WTC11 (cell line): ENCODE data around the gene LYRM9. TPM values are rescaled to one million over a fixed set of nuclear protein-coding genes. Genes with fewer than 3 reads are reported as not detected.

Experiments
- ATAC-seq: fragments of 200-7000 bp; cut with Tn5 transposase; 2 replicates; pipeline ENCODE4 v1.10.0; 2021; ENCODE audit warnings: mild to moderate bottlenecking, moderate library complexity
- CTCF ChIA-PET: fragments of 300-600 bp; sonication (Branson Sonifier 250); formaldehyde crosslinking; loops from one replicate; lab custom pipeline; 2021; ENCODE audit warnings: antibody characterized with exemption; lab: Charles Lee
- POLR2A ChIA-PET: fragments of 350-600 bp; sonication (Branson Sonifier 250); formaldehyde crosslinking; loops from one replicate; lab custom pipeline; 2021; ENCODE audit warnings: antibody characterized with exemption; lab: Charles Lee
- DNase-seq: peaks from one replicate; pipeline ENCODE4 v3.0.0; 2021; ENCODE audit warnings: low spot score
- H3K27ac Mint-ChIP-seq: 2 replicates; pipeline ENCODE4 v1.8.0; 2021; ENCODE audit warnings: mixed read lengths
- H3K27me3 Mint-ChIP-seq: 2 replicates; pipeline ENCODE4 v1.8.0; 2021; ENCODE audit warnings: low read depth, mild to moderate bottlenecking, moderate library complexity, mixed read lengths
- H3K36me3 Mint-ChIP-seq: 2 replicates; pipeline ENCODE4 v1.8.0; 2021; ENCODE audit warnings: mixed read lengths
- H3K4me1 Mint-ChIP-seq: 2 replicates; pipeline ENCODE4 v1.8.0; 2022; ENCODE audit warnings: mixed read lengths
- H3K4me3 Mint-ChIP-seq: 2 replicates; pipeline ENCODE4 v1.8.0; 2021; ENCODE audit warnings: mild to moderate bottlenecking, moderate library complexity, mixed read lengths
- H3K9me3 Mint-ChIP-seq: 2 replicates; pipeline ENCODE4 v1.8.0; 2021; ENCODE audit warnings: mixed read lengths
- CBFB ChIP-seq: sonication (generic); formaldehyde crosslinking; IDR thresholded peaks from 2 replicates; pipeline ENCODE4 v1.8.1; 2022; ENCODE audit warnings: mild to moderate bottlenecking, low read depth, missing genetic modification reagents
- GABPB1 ChIP-seq: sonication (generic); formaldehyde crosslinking; IDR thresholded peaks from 2 replicates; pipeline ENCODE4 v1.8.1; 2023; ENCODE audit warnings: mild to moderate bottlenecking, missing genetic modification reagents
- JAZF1 ChIP-seq: fragments of 250-450 bp; sonication (Bioruptor Pico); IDR thresholded peaks from 2 replicates; pipeline ENCODE4 v1.9.0; 2021; ENCODE audit warnings: moderate library complexity, mild to moderate bottlenecking, inconsistent platforms
- KAT7 ChIP-seq: sonication (generic); formaldehyde crosslinking; IDR thresholded peaks from 2 replicates; pipeline ENCODE4 v1.8.1; 2023; ENCODE audit warnings: missing genetic modification reagents, mild to moderate bottlenecking, borderline replicate concordance
- NFE2L1 ChIP-seq: sonication (generic); formaldehyde crosslinking; IDR thresholded peaks from 2 replicates; pipeline ENCODE4 v1.8.1; 2023; ENCODE audit warnings: missing genetic modification reagents
- OVOL2 ChIP-seq: fragments of 250-450 bp; sonication (Bioruptor Pico); IDR thresholded peaks from 2 replicates; pipeline ENCODE4 v1.9.0; 2021; ENCODE audit warnings: mild to moderate bottlenecking, borderline replicate concordance
- RORB ChIP-seq: fragments of 250-450 bp; sonication (Bioruptor Pico); IDR thresholded peaks from 2 replicates; pipeline ENCODE4 v1.9.0; 2021; ENCODE audit warnings: mild to moderate bottlenecking
- SMAD3 ChIP-seq: sonication (generic); formaldehyde crosslinking; IDR thresholded peaks from 2 replicates; pipeline ENCODE4 v1.8.0; 2022; ENCODE audit warnings: missing genetic modification reagents, mild to moderate bottlenecking, borderline replicate concordance
- SOX15 ChIP-seq: fragments of 250-450 bp; sonication (Bioruptor Pico); IDR thresholded peaks from 2 replicates; pipeline ENCODE4 v1.9.0; 2021; ENCODE audit warnings: mild to moderate bottlenecking
- ZNF121 ChIP-seq: sonication (generic); formaldehyde crosslinking; IDR thresholded peaks from 2 replicates; pipeline ENCODE4 v1.8.0; 2023; ENCODE audit warnings: missing genetic modification reagents
- ZNF423 ChIP-seq: fragments of 250-450 bp; sonication (Bioruptor Pico); IDR thresholded peaks from 2 replicates; pipeline ENCODE4 v2.1.2; 2022; ENCODE audit warnings: mild to moderate bottlenecking, moderate library complexity
- total RNA-seq: library from RNA; stranded (reverse); gene quantifications from 3 replicates; pipeline ENCODE4 v1.2.3, GENCODE V29; 2021
- TF ChIP-seq, protein P1 (sequence below): fragments of 250-450 bp; sonication (Bioruptor Pico); IDR thresholded peaks from 2 replicates; pipeline ENCODE4 v1.9.0; 2021; ENCODE audit warnings: mild to moderate bottlenecking
- TF ChIP-seq, protein P2 (sequence below): sonication (generic); formaldehyde crosslinking; conservative IDR thresholded peaks from 2 replicates; pipeline ENCODE4 v1.8.1; 2022; ENCODE audit warnings: mild to moderate bottlenecking, missing genetic modification reagents
- TF ChIP-seq, protein P3 (sequence below): sonication (generic); formaldehyde crosslinking; IDR thresholded peaks from 2 replicates; pipeline ENCODE4 v1.8.1; 2022; ENCODE audit warnings: mild to moderate bottlenecking, moderate library complexity, missing genetic modification reagents
- TF ChIP-seq, protein P4 (sequence below): fragments of 200-600 bp; IDR thresholded peaks from 2 replicates; pipeline ENCODE4 v1.8.0; 2022; ENCODE audit warnings: antibody characterized with exemption
- TF ChIP-seq, protein P5 (sequence below): sonication (generic); formaldehyde crosslinking; IDR thresholded peaks from 2 replicates; pipeline ENCODE4 v1.8.0; 2022; ENCODE audit warnings: mild to moderate bottlenecking, missing genetic modification reagents
- TF ChIP-seq, protein P6 (sequence below): fragments of 250-450 bp; sonication (Bioruptor Pico); IDR thresholded peaks from 2 replicates; pipeline ENCODE4 v1.9.0; 2021; ENCODE audit warnings: mild to moderate bottlenecking, borderline replicate concordance
- TF ChIP-seq, protein P7 (sequence below): sonication (generic); formaldehyde crosslinking; IDR thresholded peaks from 2 replicates; pipeline ENCODE4 v1.8.1; 2022; ENCODE audit warnings: low read depth, missing genetic modification reagents, borderline replicate concordance

LYRM9 gene
- total RNA-seq, 1 experiment from 2014 or later, result 3.6 TPM

DNA sequence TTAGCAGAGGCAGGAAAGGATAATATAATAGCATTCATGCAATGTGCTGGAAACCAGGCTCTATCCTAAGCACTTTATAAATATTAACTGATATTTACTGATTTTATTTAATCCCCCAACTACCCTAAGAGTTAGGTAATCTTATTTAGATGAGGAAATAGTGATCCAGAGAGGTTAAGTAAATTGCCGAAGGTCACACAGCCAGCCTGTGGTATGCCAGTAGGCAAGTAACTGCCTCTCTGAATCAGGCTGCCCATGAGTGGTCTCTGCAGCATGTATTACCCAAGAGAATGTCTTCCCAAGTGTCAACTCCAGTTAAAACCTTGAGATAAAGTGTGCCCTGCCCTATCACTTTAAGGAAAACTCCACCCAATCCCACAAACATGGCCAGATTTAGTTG lies 25.3 kb upstream of the LYRM9 start:
- H3K4me3 Mint-ChIP-seq, result no peak overlapping the region
- H3K36me3 Mint-ChIP-seq, result no peaks in the 10 kb centered on the region
- H3K4me1 Mint-ChIP-seq, result peaks cover 8% of the 10 kb centered on the region
- H3K27me3 Mint-ChIP-seq, result peaks cover 64% of the 10 kb centered on the region
- H3K9me3 Mint-ChIP-seq, result no peaks in the 10 kb centered on the region
- DNase-seq (no peak), ATAC-seq (no peak)
- H3K27ac Mint-ChIP-seq, result no peak overlapping the region
- TF ChIP-seq KAT7, result no peak
- ChIA-PET POLR2A (no interaction called here), CTCF (interaction anchor here (1.7 kb wide), 1 partner anchor 21 kb away, joined by 4 read pairs; no protein-coding TSS in a partner anchor)

DNA sequence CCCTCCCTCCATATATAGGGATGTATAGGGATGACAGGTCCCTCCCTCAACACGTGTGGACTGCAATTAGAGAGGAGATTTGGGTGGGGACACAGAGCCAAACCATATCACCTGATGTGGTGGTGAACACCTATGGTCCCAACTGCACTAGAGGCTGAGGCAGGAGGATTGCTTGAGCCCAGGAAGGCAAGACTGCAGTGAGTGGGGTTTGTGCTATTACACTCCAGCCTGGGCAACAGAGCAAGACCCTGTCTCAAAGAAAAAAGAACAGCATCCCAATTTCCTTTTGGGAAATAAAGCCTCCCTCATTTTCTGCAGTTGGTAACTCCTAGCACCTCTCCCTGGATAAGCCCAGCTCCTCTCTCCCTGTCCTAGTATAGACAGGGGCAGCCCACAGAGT lies 23.8 kb upstream of the LYRM9 start:
- Mint-ChIP-seq H3K27me3 (peaks cover 79% of the 10 kb centered on the region), H3K9me3 (no peaks in the 10 kb centered on the region), H3K36me3 (no peaks in the 10 kb centered on the region), H3K4me3 (no peak overlapping the region), H3K27ac (no peak overlapping the region), H3K4me1 (peaks cover 14% of the 10 kb centered on the region)
- ATAC-seq (no peak), DNase-seq (no peak)
- TF ChIP-seq GABPB1 (CRISPR knock-in tag), result no peak
- TF ChIP-seq ZNF121, result peak; percentile 69; the same call in 1 of the 2 replicates
- CTCF ChIA-PET, result no interaction called here
- POLR2A ChIA-PET, result no interaction called here

DNA sequence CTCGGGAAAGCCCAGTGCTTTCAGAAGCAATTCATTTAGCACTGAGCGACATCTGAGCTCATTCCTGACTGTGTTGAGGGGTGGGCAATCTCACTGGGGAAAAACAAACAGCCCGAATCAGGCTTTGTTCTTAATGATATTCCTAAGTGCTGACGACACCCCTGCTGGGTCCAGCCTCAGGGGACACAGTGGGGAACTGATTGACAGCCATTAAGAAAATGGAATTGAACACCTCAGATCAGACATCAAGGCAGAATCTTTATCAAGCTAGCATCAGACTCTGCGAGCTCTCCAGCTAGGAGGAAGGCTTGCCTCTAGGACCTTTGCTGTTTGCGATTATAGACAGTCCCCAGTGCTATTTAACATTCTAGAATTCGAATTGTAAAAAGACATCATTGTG lies 22.5 kb upstream of the LYRM9 start:
- peaks cover 14% of the 10 kb centered on the region for H3K4me1 Mint-ChIP-seq
- peaks cover 92% of the 10 kb centered on the region for H3K27me3 Mint-ChIP-seq
- H3K36me3 Mint-ChIP-seq, result no peaks in the 10 kb centered on the region
- ATAC-seq, result peak; percentile 92
- no peak overlapping the region for H3K4me3 Mint-ChIP-seq
- POLR2A ChIA-PET, result interaction anchor here (0.7 to 1.0 kb wide), 2 partner anchors 22 to 23 kb away, joined by 3 read pairs; no protein-coding TSS in a partner anchor
- DNase-seq, result peak; percentile 50
- no peak overlapping the region for H3K27ac Mint-ChIP-seq
- CTCF ChIA-PET, result interaction anchor here (0.6 to 1.9 kb wide), 7 partner anchors 16 to 336 kb away, joined by 3 to 16 read pairs (median 5); partner anchors contain the start of gene LYRM9
- H3K9me3 Mint-ChIP-seq, result no peaks in the 10 kb centered on the region
- TF ChIP-seq, protein P1, sequence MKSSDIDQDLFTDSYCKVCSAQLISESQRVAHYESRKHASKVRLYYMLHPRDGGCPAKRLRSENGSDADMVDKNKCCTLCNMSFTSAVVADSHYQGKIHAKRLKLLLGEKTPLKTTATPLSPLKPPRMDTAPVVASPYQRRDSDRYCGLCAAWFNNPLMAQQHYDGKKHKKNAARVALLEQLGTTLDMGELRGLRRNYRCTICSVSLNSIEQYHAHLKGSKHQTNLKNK (CRISPR knock-in tag), result peak; percentile 86; the same call in 1 of the 2 replicates
- peak; percentile 86 for TF ChIP-seq ZNF423
- TF ChIP-seq, protein P2, sequence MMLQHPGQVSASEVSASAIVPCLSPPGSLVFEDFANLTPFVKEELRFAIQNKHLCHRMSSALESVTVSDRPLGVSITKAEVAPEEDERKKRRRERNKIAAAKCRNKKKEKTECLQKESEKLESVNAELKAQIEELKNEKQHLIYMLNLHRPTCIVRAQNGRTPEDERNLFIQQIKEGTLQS, result no peak
- TF ChIP-seq, all 79 proteins: peak for 2

DNA sequence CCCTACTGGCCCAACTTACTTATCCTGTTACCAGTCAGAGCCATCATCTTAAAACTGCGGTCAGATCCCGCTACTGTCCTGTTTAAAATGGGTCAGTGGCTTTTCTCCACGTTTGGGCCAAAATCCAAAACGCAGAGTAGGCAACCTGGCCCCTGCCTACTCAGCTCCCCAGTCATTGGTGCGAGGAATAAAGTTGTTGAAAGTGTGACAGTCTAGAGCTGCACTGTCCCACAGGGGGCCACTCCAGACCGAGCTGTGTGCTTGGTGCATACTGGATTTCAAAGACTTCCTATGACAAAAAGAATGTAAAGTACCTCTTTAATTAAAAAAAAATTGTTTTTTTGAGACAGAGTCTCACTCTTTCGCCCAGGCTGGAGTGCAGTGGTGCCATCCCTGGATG lies 21.2 kb upstream of the LYRM9 start:
- Mint-ChIP-seq H3K4me3 (no peak overlapping the region), H3K27ac (no peak overlapping the region), H3K9me3 (no peaks in the 10 kb centered on the region), H3K36me3 (no peaks in the 10 kb centered on the region), H3K27me3 (peaks cover 100% of the 10 kb centered on the region), H3K4me1 (peaks cover 14% of the 10 kb centered on the region)
- DNase-seq (no peak), ATAC-seq (no peak)
- CTCF ChIA-PET, result interaction anchor here (1.9 kb wide), 1 partner anchor 21 kb away, joined by 16 read pairs; the partner anchor contains the start of gene LYRM9
- POLR2A ChIA-PET, result no interaction called here
- TF ChIP-seq NFE2L1 (no peak), ZNF423 (no peak), ZNF121 (no peak), SMAD3 (no peak), JAZF1 (CRISPR knock-in tag) (no peak), OVOL2 (CRISPR knock-in tag) (no peak), SOX15 (CRISPR knock-in tag) (no peak), CBFB (CRISPR knock-in tag) (no peak), RORB (CRISPR knock-in tag) (no peak)
- TF ChIP-seq, protein P3, sequence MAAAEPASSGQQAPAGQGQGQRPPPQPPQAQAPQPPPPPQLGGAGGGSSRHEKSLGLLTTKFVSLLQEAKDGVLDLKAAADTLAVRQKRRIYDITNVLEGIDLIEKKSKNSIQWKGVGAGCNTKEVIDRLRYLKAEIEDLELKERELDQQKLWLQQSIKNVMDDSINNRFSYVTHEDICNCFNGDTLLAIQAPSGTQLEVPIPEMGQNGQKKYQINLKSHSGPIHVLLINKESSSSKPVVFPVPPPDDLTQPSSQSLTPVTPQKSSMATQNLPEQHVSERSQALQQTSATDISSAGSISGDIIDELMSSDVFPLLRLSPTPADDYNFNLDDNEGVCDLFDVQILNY (CRISPR knock-in tag), result no peak
- TF ChIP-seq, protein P4, sequence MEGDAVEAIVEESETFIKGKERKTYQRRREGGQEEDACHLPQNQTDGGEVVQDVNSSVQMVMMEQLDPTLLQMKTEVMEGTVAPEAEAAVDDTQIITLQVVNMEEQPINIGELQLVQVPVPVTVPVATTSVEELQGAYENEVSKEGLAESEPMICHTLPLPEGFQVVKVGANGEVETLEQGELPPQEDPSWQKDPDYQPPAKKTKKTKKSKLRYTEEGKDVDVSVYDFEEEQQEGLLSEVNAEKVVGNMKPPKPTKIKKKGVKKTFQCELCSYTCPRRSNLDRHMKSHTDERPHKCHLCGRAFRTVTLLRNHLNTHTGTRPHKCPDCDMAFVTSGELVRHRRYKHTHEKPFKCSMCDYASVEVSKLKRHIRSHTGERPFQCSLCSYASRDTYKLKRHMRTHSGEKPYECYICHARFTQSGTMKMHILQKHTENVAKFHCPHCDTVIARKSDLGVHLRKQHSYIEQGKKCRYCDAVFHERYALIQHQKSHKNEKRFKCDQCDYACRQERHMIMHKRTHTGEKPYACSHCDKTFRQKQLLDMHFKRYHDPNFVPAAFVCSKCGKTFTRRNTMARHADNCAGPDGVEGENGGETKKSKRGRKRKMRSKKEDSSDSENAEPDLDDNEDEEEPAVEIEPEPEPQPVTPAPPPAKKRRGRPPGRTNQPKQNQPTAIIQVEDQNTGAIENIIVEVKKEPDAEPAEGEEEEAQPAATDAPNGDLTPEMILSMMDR, result no peak
- TF ChIP-seq, protein P5, sequence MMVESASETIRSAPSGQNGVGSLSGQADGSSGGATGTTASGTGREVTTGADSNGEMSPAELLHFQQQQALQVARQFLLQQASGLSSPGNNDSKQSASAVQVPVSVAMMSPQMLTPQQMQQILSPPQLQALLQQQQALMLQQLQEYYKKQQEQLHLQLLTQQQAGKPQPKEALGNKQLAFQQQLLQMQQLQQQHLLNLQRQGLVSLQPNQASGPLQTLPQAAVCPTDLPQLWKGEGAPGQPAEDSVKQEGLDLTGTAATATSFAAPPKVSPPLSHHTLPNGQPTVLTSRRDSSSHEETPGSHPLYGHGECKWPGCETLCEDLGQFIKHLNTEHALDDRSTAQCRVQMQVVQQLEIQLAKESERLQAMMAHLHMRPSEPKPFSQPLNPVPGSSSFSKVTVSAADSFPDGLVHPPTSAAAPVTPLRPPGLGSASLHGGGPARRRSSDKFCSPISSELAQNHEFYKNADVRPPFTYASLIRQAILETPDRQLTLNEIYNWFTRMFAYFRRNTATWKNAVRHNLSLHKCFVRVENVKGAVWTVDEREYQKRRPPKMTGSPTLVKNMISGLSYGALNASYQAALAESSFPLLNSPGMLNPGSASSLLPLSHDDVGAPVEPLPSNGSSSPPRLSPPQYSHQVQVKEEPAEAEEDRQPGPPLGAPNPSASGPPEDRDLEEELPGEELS (CRISPR knock-in tag), result no peak
- TF ChIP-seq, protein P6, sequence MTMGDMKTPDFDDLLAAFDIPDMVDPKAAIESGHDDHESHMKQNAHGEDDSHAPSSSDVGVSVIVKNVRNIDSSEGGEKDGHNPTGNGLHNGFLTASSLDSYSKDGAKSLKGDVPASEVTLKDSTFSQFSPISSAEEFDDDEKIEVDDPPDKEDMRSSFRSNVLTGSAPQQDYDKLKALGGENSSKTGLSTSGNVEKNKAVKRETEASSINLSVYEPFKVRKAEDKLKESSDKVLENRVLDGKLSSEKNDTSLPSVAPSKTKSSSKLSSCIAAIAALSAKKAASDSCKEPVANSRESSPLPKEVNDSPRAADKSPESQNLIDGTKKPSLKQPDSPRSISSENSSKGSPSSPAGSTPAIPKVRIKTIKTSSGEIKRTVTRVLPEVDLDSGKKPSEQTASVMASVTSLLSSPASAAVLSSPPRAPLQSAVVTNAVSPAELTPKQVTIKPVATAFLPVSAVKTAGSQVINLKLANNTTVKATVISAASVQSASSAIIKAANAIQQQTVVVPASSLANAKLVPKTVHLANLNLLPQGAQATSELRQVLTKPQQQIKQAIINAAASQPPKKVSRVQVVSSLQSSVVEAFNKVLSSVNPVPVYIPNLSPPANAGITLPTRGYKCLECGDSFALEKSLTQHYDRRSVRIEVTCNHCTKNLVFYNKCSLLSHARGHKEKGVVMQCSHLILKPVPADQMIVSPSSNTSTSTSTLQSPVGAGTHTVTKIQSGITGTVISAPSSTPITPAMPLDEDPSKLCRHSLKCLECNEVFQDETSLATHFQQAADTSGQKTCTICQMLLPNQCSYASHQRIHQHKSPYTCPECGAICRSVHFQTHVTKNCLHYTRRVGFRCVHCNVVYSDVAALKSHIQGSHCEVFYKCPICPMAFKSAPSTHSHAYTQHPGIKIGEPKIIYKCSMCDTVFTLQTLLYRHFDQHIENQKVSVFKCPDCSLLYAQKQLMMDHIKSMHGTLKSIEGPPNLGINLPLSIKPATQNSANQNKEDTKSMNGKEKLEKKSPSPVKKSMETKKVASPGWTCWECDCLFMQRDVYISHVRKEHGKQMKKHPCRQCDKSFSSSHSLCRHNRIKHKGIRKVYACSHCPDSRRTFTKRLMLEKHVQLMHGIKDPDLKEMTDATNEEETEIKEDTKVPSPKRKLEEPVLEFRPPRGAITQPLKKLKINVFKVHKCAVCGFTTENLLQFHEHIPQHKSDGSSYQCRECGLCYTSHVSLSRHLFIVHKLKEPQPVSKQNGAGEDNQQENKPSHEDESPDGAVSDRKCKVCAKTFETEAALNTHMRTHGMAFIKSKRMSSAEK, result no peak
- TF ChIP-seq, protein P7, sequence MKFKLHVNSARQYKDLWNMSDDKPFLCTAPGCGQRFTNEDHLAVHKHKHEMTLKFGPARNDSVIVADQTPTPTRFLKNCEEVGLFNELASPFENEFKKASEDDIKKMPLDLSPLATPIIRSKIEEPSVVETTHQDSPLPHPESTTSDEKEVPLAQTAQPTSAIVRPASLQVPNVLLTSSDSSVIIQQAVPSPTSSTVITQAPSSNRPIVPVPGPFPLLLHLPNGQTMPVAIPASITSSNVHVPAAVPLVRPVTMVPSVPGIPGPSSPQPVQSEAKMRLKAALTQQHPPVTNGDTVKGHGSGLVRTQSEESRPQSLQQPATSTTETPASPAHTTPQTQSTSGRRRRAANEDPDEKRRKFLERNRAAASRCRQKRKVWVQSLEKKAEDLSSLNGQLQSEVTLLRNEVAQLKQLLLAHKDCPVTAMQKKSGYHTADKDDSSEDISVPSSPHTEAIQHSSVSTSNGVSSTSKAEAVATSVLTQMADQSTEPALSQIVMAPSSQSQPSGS, result no peak
